Stimulated activated CD4-positive, alpha-beta T cell treated with anti-CD3 and anti-CD28 coated beads, Interleukin-4, amount 100 ng/mL, for 24 hours (primary cell): ENCODE measurements around the gene TNFRSF11A.

Experiments
- DNase-seq: peaks from one replicate; pipeline ENCODE4 v3.0.0-alpha.2; 2020

Gene TNFRSF11A

GRCh38 chr18:62425465-62426190 lies 100.5 kb downstream of the TNFRSF11A start:
- DNase-seq: peak; percentile 68

GRCh38 chr18:62426191-62426488 lies 101.0 kb downstream of the TNFRSF11A start:
- DNase-seq: no peak

- DNase-seq: no peak
Observed at GRCh38 chr18:62432176-62432575, 107.1 kb downstream of the TNFRSF11A start.

GRCh38 chr18:62434798-62435197 lies 109.7 kb downstream of the TNFRSF11A start:
- no peak for DNase-seq

GRCh38 chr18:62435435-62436031 lies 110.4 kb downstream of the TNFRSF11A start:
- DNase-seq: no peak

GRCh38 chr18:62436636-62437234 lies 111.6 kb downstream of the TNFRSF11A start:
- no peak for DNase-seq

GRCh38 chr18:62437235-62438017 lies 112.3 kb downstream of the TNFRSF11A start:
- no peak for DNase-seq

- DNase-seq: no peak
Observed at GRCh38 chr18:62438018-62438329, 112.9 kb downstream of the TNFRSF11A start.

GRCh38 chr18:62438402-62438801 lies 113.3 kb downstream of the TNFRSF11A start:
- no peak for DNase-seq

- no peak for DNase-seq
Observed at GRCh38 chr18:62438866-62439265, 113.8 kb downstream of the TNFRSF11A start.
